Liver (tissue), 9 donors: ENCODE measurements around the gene BICDL1. TPM values are rescaled to one million over a fixed set of nuclear protein-coding genes. Genes with fewer than 3 reads are reported as not detected.

Experiments
- DNase-seq: peaks from one replicate; pipeline ENCODE4 v3.0.0-alpha.2; 2017; ENCODE audit warnings: low spot score
- H3K27ac ChIP-seq, 2 donors: one replicate each; pipeline ENCODE4 v1.7.0; 2013; ENCODE audit warnings: inconsistent platforms in 2 of 2, low read length in 2 of 2, control low read depth in 1 of 2, low read depth in 1 of 2, mild to moderate bottlenecking in 1 of 2
- H3K27me3 ChIP-seq, 4 donors: one replicate each; pipeline versions ENCODE4 v1.6.1 to v1.7.0; 2013; ENCODE audit warnings: low read length in 3 of 4, inconsistent platforms in 1 of 4, mild to moderate bottlenecking in 1 of 4, moderate library complexity in 1 of 4; ENCODE audit not compliant: control insufficient read depth in 4 of 4, insufficient read depth in 4 of 4
- H3K36me3 ChIP-seq, 4 donors: one replicate each; pipeline versions ENCODE4 v1.6.1 to v1.7.0; 2013; ENCODE audit warnings: low read length in 3 of 4, mild to moderate bottlenecking in 3 of 4, low read depth in 1 of 4, moderate library complexity in 1 of 4; ENCODE audit not compliant: control insufficient read depth in 4 of 4, insufficient read depth in 3 of 4
- H3K4me1 ChIP-seq, 4 donors: one replicate each; pipeline versions ENCODE4 v1.6.1 to v1.7.0; 2013; ENCODE audit warnings: low read length in 3 of 4, mild to moderate bottlenecking in 3 of 4, moderate library complexity in 1 of 4; ENCODE audit not compliant: control insufficient read depth in 4 of 4, insufficient read depth in 4 of 4
- H3K4me3 ChIP-seq, 3 donors: one replicate each; pipeline versions ENCODE4 v1.6.1 to v1.7.0; 2013; ENCODE audit warnings: low read length in 3 of 3, control low read depth in 1 of 3, low read depth in 1 of 3, mild to moderate bottlenecking in 1 of 3
- H3K9ac ChIP-seq, 2 donors: one replicate each; pipeline ENCODE4 v1.7.0; 2013; ENCODE audit warnings: low read length in 2 of 2, mild to moderate bottlenecking in 2 of 2, moderate library complexity in 2 of 2, control low read depth in 1 of 2, low read depth in 1 of 2
- H3K9me3 ChIP-seq, 4 donors: one replicate each; pipeline versions ENCODE4 v1.6.1 to v1.7.0; 2013; ENCODE audit warnings: low read length in 3 of 4; ENCODE audit not compliant: control insufficient read depth in 4 of 4
- EGR1 ChIP-seq, 2 donors: IDR thresholded peaks; 2 replicates each; pipeline ENCODE4 v1.6.1; 2016 to 2018; ENCODE audit warnings: antibody characterized with exemption in 2 of 2, low read depth in 2 of 2
- FOXA1 ChIP-seq: IDR thresholded peaks from 2 replicates; pipeline ENCODE4 v1.6.1; 2016; ENCODE audit warnings: antibody characterized with exemption
- FOXA2 ChIP-seq: IDR thresholded peaks from 2 replicates; pipeline ENCODE4 v1.6.1; 2016; ENCODE audit warnings: antibody characterized with exemption
- GABPA ChIP-seq, 2 donors: IDR thresholded peaks in 1 of 2; conservative IDR thresholded peaks in 1 of 2; 2 replicates each; pipeline ENCODE4 v1.6.1; 2016; ENCODE audit warnings: antibody characterized with exemption in 2 of 2, mild to moderate bottlenecking in 1 of 2, moderate library complexity in 1 of 2
- HNF4A ChIP-seq, 2 donors: conservative IDR thresholded peaks; 2 replicates each; pipeline ENCODE4 v1.6.1; 2016; ENCODE audit warnings: antibody characterized with exemption in 2 of 2, mild to moderate bottlenecking in 2 of 2
- JUND ChIP-seq, 2 donors: IDR thresholded peaks; 2 replicates each; pipeline ENCODE4 v1.6.1; 2016; ENCODE audit warnings: antibody characterized with exemption in 2 of 2
- NR2F2 ChIP-seq: IDR thresholded peaks from 2 replicates; pipeline ENCODE4 v1.6.1; 2016; ENCODE audit warnings: antibody characterized with exemption
- RXRA ChIP-seq, 2 donors: IDR thresholded peaks; 2 replicates each; pipeline ENCODE4 v1.6.1; 2017 to 2018; ENCODE audit warnings: antibody characterized with exemption in 2 of 2, mild to moderate bottlenecking in 1 of 2
- SP1 ChIP-seq: IDR thresholded peaks from 2 replicates; pipeline ENCODE4 v1.6.1; 2018; ENCODE audit warnings: antibody characterized with exemption, mild to moderate bottlenecking
- TAF1 ChIP-seq: conservative IDR thresholded peaks from 2 replicates; pipeline ENCODE4 v1.6.1; 2016; ENCODE audit warnings: antibody characterized with exemption, mild to moderate bottlenecking
- YY1 ChIP-seq: IDR thresholded peaks from 2 replicates; pipeline ENCODE4 v1.6.1; 2016; ENCODE audit warnings: antibody characterized with exemption, mild to moderate bottlenecking
- WGBS: extraction: QIAGEN DNeasy Blood & Tissue Kit; methylation state at CpG from one replicate; pipeline ENCODE4 v1.1.7; 2013; 5-methylcytosine and 5-hydroxymethylcytosine counted together
- polyA plus RNA-seq, 2 donors: library from polyadenylated mRNA; stranded (reverse) in 1 of 2; unstranded in 1 of 2; fragments of 200-250 nt in 1 of 2; fragments of >200 nt in 1 of 2; fragmentation: Nextera tagmentation in 1 of 2; extraction: Ambion mirVana in 1 of 2; gene quantifications; one replicate each; pipeline versions ENCODE4 v1.2.1 to v1.2.3, GENCODE V29; 2013 to 2015
- total RNA-seq, 2 donors: library from RNA; depleted of rRNA; stranded (reverse); fragments of >200 nt; gene quantifications; one replicate each; pipeline ENCODE4 v1.2.3, GENCODE V29; 2014
- TF ChIP-seq, protein P1 (sequence below): IDR thresholded peaks from 2 replicates; pipeline ENCODE4 v1.6.1; 2016; ENCODE audit warnings: antibody characterized with exemption, mild to moderate bottlenecking
- TF ChIP-seq, protein P2 (sequence below): fragments of 150-350 bp; IDR thresholded peaks from 2 replicates; pipeline ENCODE4 v1.5.1; 2017; ENCODE audit warnings: improper control_type of control experiment, low read depth, low read length; ENCODE audit not compliant: missing input control
- TF ChIP-seq, protein P3 (sequence below): IDR thresholded peaks from 2 replicates; pipeline ENCODE4 v1.6.1; 2016; ENCODE audit warnings: antibody characterized with exemption
- donor health status: healthy.
- donor health status: healthy.
- donor health status: healthy.
- donor health status: healthy.
- donor health status: healthy.

Gene BICDL1
- total and polyA plus RNA-seq, 4 donors = 0.65 to 3.8 (median 2.3) TPM

DNA sequence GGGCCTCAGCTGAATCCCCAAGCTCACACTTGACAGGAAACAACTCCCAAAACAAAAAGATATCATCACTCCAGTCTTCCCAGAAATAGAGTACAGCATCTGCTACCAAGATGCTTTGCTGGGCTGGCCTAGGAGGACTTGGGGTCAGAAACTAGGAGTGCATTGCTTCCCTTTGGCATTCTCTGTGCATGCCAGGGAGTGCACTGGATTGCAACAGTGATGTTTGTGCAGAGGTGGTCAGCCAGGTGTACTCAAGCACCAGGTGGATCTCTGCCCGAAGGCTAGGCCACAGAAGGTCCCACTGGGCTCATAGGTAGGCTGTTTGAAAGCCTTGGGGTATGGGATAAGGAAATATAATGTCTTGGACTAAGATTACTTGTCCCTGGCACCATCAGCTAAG, 76.4 kb downstream of the BICDL1 start:
- TF ChIP-seq, protein P1, sequence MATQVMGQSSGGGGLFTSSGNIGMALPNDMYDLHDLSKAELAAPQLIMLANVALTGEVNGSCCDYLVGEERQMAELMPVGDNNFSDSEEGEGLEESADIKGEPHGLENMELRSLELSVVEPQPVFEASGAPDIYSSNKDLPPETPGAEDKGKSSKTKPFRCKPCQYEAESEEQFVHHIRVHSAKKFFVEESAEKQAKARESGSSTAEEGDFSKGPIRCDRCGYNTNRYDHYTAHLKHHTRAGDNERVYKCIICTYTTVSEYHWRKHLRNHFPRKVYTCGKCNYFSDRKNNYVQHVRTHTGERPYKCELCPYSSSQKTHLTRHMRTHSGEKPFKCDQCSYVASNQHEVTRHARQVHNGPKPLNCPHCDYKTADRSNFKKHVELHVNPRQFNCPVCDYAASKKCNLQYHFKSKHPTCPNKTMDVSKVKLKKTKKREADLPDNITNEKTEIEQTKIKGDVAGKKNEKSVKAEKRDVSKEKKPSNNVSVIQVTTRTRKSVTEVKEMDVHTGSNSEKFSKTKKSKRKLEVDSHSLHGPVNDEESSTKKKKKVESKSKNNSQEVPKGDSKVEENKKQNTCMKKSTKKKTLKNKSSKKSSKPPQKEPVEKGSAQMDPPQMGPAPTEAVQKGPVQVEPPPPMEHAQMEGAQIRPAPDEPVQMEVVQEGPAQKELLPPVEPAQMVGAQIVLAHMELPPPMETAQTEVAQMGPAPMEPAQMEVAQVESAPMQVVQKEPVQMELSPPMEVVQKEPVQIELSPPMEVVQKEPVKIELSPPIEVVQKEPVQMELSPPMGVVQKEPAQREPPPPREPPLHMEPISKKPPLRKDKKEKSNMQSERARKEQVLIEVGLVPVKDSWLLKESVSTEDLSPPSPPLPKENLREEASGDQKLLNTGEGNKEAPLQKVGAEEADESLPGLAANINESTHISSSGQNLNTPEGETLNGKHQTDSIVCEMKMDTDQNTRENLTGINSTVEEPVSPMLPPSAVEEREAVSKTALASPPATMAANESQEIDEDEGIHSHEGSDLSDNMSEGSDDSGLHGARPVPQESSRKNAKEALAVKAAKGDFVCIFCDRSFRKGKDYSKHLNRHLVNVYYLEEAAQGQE = no peak
- TF ChIP-seq GABPA (IDR thresholded peaks at IDR 0.05 in 1 of 2, conservative IDR thresholded peaks at IDR 0.05 in 1 of 2) (no peak), JUND (IDR thresholded peaks at IDR 0.05) (no peak), TAF1 (no peak), HNF4A (conservative IDR thresholded peaks at IDR 0.05) (peak; percentile 67 to 79), YY1 (no peak), SP1 (no peak), FOXA2 (no peak), NR2F2 (no peak), FOXA1 (no peak), RXRA (IDR thresholded peaks at IDR 0.05) (peak; percentile 64 to 83)
- TF ChIP-seq, protein P2, sequence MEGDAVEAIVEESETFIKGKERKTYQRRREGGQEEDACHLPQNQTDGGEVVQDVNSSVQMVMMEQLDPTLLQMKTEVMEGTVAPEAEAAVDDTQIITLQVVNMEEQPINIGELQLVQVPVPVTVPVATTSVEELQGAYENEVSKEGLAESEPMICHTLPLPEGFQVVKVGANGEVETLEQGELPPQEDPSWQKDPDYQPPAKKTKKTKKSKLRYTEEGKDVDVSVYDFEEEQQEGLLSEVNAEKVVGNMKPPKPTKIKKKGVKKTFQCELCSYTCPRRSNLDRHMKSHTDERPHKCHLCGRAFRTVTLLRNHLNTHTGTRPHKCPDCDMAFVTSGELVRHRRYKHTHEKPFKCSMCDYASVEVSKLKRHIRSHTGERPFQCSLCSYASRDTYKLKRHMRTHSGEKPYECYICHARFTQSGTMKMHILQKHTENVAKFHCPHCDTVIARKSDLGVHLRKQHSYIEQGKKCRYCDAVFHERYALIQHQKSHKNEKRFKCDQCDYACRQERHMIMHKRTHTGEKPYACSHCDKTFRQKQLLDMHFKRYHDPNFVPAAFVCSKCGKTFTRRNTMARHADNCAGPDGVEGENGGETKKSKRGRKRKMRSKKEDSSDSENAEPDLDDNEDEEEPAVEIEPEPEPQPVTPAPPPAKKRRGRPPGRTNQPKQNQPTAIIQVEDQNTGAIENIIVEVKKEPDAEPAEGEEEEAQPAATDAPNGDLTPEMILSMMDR = no peak
- TF ChIP-seq, protein P3, sequence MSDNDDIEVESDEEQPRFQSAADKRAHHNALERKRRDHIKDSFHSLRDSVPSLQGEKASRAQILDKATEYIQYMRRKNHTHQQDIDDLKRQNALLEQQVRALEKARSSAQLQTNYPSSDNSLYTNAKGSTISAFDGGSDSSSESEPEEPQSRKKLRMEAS = no peak
- Histone ChIP-seq H3K36me3 (no peaks in the 10 kb centered on the region), H3K27ac (no peak overlapping the region), H3K9ac (no peak overlapping the region), H3K9me3 (no peaks in the 10 kb centered on the region), H3K4me3 (no peak overlapping the region), H3K27me3 (no peaks in the 10 kb centered on the region), H3K4me1 (peaks cover 6 to 31% (median 27%) of the 10 kb centered on the region in 4 donors)
- 33% methylated on average over 1 of the region's 1 CpG for WGBS
- no peak for DNase-seq

DNA sequence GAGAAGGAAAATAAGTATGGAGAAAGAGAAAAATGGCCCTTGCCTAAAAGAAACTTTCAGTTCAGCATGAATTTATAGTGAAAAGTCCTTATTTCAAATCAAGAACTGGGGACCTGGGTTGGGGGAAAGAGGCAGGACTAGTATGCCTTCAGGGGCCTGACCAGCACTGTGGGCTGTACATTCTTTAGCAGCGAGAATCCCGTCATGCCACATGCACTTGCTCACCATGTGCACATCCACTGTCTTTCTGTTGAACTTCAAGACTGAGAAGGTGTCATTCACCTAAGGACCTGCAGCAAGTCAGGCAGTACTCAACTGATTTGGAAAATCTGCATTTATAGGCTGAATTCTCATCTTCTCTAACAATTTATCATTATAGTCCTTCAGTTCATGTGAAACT, 77.3 kb downstream of the BICDL1 start:
- Histone ChIP-seq H3K9me3 (no peaks in the 10 kb centered on the region), H3K9ac (no peak overlapping the region), H3K4me1 (peaks cover 6 to 25% (median 22%) of the 10 kb centered on the region in 4 donors), H3K4me3 (no peak overlapping the region), H3K36me3 (no peaks in the 10 kb centered on the region), H3K27me3 (no peaks in the 10 kb centered on the region), H3K27ac (no peak overlapping the region)
- DNase-seq = no peak
- TF ChIP-seq JUND (IDR thresholded peaks at IDR 0.05) (no peak), GABPA (IDR thresholded peaks at IDR 0.05 in 1 of 2, conservative IDR thresholded peaks at IDR 0.05 in 1 of 2) (no peak), EGR1 (IDR thresholded peaks at IDR 0.05; ENCODE audit: low read depth in 2 of 2) (no peak)
- TF ChIP-seq, protein P1 = no peak
- WGBS = 96% methylated on average over 2 of the region's 2 CpGs
